ENCODE results near the gene ARMC2. TPM values are rescaled to one million over a fixed set of nuclear protein-coding genes. Genes with fewer than 3 reads are reported as not detected.
A peak's percentile ranks its signal among the peaks of the same experiment; 100 is the strongest.

The ARMC2 gene
- polyA plus RNA-seq, 3 donors = 1.7 to 7.4 (median 3.5) TPM

DNA sequence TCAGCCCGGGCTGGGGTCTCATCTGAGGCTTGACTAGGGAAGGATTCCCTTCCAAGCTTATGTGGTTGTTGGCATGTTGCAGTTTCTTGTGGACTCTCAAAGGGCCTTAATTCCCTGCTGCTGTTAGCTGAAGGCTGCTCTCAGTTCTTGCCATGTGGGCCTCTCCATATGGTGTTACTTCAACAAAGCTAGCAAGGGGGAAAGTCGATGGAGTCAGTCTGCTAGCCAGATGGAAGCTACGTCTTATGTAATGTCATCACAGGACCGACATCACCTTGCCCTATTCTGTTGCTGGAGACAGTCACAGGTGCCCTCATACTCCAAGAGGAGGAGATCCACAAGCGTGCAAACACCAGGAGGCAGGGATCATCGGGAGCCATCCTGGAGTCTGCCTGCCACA lies 43.3 kb upstream of the ARMC2 start:
- WGBS (ENCODE audit: insufficient coverage) = 96% methylated on average over 6 of the region's 6 CpGs
- H3K4me3 Mint-ChIP-seq = no peak overlapping the region
- no peaks in the 10 kb centered on the region for H3K36me3 Mint-ChIP-seq
- H3K4me3 ChIP-seq (replicated peaks in 1 of 3; ENCODE audit: low read depth in 2 of 3, low read length in 3 of 3) = no peak overlapping the region
- peak overlapping the region in 1 of 7 donors; percentile 5 for H3K27ac Mint-ChIP-seq
- TF ChIP-seq, protein P1, sequence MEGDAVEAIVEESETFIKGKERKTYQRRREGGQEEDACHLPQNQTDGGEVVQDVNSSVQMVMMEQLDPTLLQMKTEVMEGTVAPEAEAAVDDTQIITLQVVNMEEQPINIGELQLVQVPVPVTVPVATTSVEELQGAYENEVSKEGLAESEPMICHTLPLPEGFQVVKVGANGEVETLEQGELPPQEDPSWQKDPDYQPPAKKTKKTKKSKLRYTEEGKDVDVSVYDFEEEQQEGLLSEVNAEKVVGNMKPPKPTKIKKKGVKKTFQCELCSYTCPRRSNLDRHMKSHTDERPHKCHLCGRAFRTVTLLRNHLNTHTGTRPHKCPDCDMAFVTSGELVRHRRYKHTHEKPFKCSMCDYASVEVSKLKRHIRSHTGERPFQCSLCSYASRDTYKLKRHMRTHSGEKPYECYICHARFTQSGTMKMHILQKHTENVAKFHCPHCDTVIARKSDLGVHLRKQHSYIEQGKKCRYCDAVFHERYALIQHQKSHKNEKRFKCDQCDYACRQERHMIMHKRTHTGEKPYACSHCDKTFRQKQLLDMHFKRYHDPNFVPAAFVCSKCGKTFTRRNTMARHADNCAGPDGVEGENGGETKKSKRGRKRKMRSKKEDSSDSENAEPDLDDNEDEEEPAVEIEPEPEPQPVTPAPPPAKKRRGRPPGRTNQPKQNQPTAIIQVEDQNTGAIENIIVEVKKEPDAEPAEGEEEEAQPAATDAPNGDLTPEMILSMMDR (IDR thresholded peaks at IDR 0.05) = no peak
- no peaks in the 10 kb centered on the region for H3K9me3 ChIP-seq (replicated peaks in 1 of 2; ENCODE audit: control insufficient read depth in 1 of 2, insufficient read depth in 1 of 2, low read length in 2 of 2)
- DNase-seq = no peak
- H3K4me1 ChIP-seq (ENCODE audit: control insufficient read depth in 1 of 2, insufficient read depth in 2 of 2, low read length in 2 of 2) = peaks cover 24 to 29% of the 10 kb centered on the region in 2 donors
- H3K27me3 ChIP-seq (ENCODE audit: control insufficient read depth in 2 of 2, insufficient read depth in 2 of 2, low read length in 2 of 2) = no peaks in the 10 kb centered on the region
- H3K27me3 Mint-ChIP-seq (ENCODE audit: low read depth in 3 of 3) = peaks cover 0 to 2% (median 0%) of the 10 kb centered on the region in 3 donors
- no peaks in the 10 kb centered on the region for H3K9me3 Mint-ChIP-seq
- H4K20me1 ChIP-seq (ENCODE audit: insufficient read depth, low read length) = no peaks in the 10 kb centered on the region
- no peak overlapping the region for H3K27ac ChIP-seq (ENCODE audit: low read depth in 1 of 2, low read length in 2 of 2)
- H3K36me3 ChIP-seq (replicated peaks in 1 of 2; ENCODE audit: control insufficient read depth in 1 of 2, insufficient read depth in 2 of 2, low read length in 2 of 2) = no peaks in the 10 kb centered on the region
- H3K4me2 ChIP-seq (replicated peaks; ENCODE audit: extremely low read depth, low read length, poor library complexity, severe bottlenecking) = no peak overlapping the region
- no peaks in the 10 kb centered on the region for H3K79me2 ChIP-seq (ENCODE audit: insufficient read depth, low read length)
- peaks cover 29% of the 10 kb centered on the region for H3K4me1 Mint-ChIP-seq
- intact Hi-C loops (cut with micrococcal nuclease) = no loop called here
- H3K9ac ChIP-seq (ENCODE audit: insufficient read depth, low read length, poor library complexity, severe bottlenecking) = no peak overlapping the region
- no peak overlapping the region for H2AFZ ChIP-seq (ENCODE audit: insufficient read depth, low read depth, low read length, poor library complexity, severe bottlenecking)

DNA sequence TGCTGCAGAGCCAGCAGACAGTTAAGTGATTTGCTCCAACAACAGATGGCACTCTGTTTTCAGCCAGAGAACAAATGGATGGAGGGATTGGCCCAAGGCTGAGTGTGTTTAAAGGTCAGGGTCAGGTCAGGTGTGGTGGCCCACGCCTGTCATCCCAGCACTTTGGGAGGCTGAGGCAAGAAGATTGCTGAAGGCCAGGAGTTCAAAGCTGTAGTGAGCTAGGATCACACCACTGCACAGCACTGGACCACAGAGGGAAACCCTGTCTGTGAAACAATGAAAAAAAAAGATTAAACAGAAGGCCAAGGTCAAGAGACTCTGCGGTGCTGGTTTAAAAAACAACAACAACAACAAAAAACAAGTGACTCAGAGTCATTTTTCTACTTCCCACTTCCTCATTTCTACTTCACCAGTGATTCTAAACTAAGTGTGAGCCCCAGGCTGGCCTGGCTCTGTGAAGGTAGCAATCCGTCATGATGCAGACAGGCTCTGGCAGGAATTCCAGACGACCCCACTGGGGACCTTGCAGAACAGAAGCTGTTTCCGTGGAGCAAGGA lies 42.5 kb upstream of the ARMC2 start:
- no peaks in the 10 kb centered on the region for H4K20me1 ChIP-seq (ENCODE audit: insufficient read depth, low read length)
- peak; percentile 27 to 61 (median 58) for DNase-seq
- H3K4me1 ChIP-seq (ENCODE audit: control insufficient read depth in 1 of 2, insufficient read depth in 2 of 2, low read length in 2 of 2) = peaks cover 22 to 26% of the 10 kb centered on the region in 2 donors
- no peaks in the 10 kb centered on the region for H3K79me2 ChIP-seq (ENCODE audit: insufficient read depth, low read length)
- Mint-ChIP-seq H3K27me3 (ENCODE audit: low read depth in 3 of 3) (no peaks in the 10 kb centered on the region), H3K9me3 (no peaks in the 10 kb centered on the region), H3K4me3 (no peak overlapping the region), H3K36me3 (no peaks in the 10 kb centered on the region), H3K4me1 (peaks cover 25% of the 10 kb centered on the region), H3K27ac (peak overlapping the region in 4 of 7 donors; percentile 24 to 62 (median 38))
- no peak overlapping the region for H3K27ac ChIP-seq (ENCODE audit: low read depth in 1 of 2, low read length in 2 of 2)
- TF ChIP-seq, protein P1 (IDR thresholded peaks at IDR 0.05) = no peak
- H3K9me3 ChIP-seq (replicated peaks in 1 of 2; ENCODE audit: control insufficient read depth in 1 of 2, insufficient read depth in 1 of 2, low read length in 2 of 2) = no peaks in the 10 kb centered on the region
- peak overlapping the region; percentile 10 for H3K4me2 ChIP-seq (replicated peaks; ENCODE audit: extremely low read depth, low read length, poor library complexity, severe bottlenecking)
- H3K9ac ChIP-seq (ENCODE audit: insufficient read depth, low read length, poor library complexity, severe bottlenecking) = no peak overlapping the region
- H3K36me3 ChIP-seq (replicated peaks in 1 of 2; ENCODE audit: control insufficient read depth in 1 of 2, insufficient read depth in 2 of 2, low read length in 2 of 2) = no peaks in the 10 kb centered on the region
- H3K27me3 ChIP-seq (ENCODE audit: control insufficient read depth in 2 of 2, insufficient read depth in 2 of 2, low read length in 2 of 2) = no peaks in the 10 kb centered on the region
- intact Hi-C loops (cut with micrococcal nuclease) = no loop called here
- 11% methylated on average over 5 of the region's 5 CpGs for WGBS (ENCODE audit: insufficient coverage)
- H3K4me3 ChIP-seq (replicated peaks in 1 of 3; ENCODE audit: low read depth in 2 of 3, low read length in 3 of 3) = no peak overlapping the region
- H2AFZ ChIP-seq (ENCODE audit: insufficient read depth, low read depth, low read length, poor library complexity, severe bottlenecking) = peak overlapping the region; percentile 54

All from CD14-positive monocyte (primary cell).